ENCODE data around the gene DDX17.

The DDX17 gene

DNA sequence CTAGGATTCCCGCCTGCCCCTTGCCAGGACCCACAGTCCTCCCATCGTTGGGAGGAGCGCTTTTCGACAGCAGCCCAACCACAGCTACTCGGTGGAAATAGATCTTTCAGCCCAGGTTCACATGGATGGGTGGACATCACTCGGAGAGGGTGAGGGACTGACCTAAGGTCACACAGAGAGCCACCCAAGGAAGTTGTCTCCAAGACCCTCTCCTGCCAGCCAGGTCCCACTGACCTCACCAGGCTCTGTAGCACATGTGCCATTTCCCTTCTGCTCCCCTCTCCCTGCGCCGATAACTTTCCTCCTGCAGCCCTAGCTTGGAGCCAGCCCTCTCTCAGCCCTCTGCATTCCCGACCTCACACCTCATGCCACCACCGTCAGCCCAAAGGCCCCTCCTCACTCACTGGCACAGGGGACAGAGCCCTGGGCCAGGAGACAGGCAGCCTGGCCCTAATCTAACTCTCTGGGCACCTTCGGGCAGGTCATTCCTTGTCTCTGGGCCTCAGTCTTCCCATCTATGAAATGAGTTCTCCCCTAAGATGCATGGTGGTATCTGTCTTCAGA, 55.8 kb downstream of the DDX17 start:
- DNase-seq (ENCODE audit: extremely low read depth, low read depth), result no peak
- TF ChIP-seq, protein P1, sequence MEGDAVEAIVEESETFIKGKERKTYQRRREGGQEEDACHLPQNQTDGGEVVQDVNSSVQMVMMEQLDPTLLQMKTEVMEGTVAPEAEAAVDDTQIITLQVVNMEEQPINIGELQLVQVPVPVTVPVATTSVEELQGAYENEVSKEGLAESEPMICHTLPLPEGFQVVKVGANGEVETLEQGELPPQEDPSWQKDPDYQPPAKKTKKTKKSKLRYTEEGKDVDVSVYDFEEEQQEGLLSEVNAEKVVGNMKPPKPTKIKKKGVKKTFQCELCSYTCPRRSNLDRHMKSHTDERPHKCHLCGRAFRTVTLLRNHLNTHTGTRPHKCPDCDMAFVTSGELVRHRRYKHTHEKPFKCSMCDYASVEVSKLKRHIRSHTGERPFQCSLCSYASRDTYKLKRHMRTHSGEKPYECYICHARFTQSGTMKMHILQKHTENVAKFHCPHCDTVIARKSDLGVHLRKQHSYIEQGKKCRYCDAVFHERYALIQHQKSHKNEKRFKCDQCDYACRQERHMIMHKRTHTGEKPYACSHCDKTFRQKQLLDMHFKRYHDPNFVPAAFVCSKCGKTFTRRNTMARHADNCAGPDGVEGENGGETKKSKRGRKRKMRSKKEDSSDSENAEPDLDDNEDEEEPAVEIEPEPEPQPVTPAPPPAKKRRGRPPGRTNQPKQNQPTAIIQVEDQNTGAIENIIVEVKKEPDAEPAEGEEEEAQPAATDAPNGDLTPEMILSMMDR (IDR thresholded peaks at IDR 0.05; ENCODE audit: low read depth, low read length, missing control alignments), result no peak
- no peak overlapping the region for H3K4me3 ChIP-seq (replicated peaks; ENCODE audit: low read depth, low read length)

DNA sequence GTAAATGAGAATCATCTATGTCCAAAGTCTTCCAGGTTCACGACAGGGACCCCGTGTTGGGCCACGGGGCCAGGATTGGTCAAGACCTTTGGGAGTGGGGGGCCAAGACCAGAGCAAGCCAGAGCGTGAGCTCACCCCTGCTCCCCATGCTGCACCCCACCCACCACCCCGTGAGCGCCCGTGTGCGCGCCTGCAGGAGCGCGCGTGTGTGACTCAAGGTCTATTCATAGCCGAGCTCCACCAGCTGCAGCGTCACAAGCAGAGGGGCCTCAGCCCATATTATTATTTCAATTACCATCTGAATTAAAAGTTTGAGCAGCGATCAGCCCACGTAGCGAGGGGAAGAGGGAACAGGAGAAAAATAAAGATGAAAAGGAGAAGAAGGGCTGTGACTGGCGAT, 56.3 kb downstream of the DDX17 start:
- no peak for DNase-seq (ENCODE audit: extremely low read depth, low read depth)
- no peak overlapping the region for H3K4me3 ChIP-seq (replicated peaks; ENCODE audit: low read depth, low read length)
- TF ChIP-seq, protein P1 (IDR thresholded peaks at IDR 0.05; ENCODE audit: low read depth, low read length, missing control alignments), result no peak

DNA sequence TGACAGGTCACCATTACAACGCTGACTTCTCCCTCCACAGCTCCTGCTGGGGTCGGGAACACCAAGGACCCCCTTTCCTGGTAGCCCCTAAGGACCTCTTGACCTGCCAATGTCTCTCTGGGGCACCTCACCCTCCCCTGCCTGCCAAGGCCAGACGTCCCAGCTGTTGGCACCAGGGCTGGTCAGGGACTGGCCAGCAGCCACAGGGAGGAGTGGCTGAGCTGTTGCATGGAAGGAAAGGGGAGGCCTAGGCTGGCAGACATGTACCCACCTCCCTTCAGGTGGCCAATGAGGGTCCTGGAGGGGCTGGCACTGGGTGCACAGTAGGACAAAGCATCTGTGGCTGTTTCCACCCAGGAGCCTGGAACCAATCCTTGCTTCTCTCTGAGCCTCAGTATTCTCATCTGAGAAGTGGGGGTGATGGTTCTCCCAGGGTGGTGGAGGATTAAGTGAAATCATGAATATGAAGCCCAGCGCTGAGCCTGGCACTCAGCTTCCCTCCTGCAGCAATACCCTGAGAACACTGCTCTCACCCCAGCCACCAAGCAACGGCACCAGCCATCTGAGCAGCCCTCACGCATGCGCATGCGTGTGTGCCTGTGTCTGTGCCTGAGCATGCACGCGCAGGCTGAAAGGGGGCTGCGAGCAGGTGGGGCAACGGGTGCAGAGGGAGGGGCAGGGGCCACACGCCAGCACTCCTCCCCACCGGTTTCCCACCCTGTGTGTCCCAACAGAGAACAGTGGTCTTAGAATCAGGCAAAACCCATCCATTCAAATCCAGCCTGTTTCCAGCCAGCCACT, 57.0 kb downstream of the DDX17 start:
- no peak for DNase-seq (ENCODE audit: extremely low read depth, low read depth)
- TF ChIP-seq, protein P1 (IDR thresholded peaks at IDR 0.05; ENCODE audit: low read depth, low read length, missing control alignments), result no peak
- H3K4me3 ChIP-seq (replicated peaks; ENCODE audit: low read depth, low read length), result no peak overlapping the region

DNA sequence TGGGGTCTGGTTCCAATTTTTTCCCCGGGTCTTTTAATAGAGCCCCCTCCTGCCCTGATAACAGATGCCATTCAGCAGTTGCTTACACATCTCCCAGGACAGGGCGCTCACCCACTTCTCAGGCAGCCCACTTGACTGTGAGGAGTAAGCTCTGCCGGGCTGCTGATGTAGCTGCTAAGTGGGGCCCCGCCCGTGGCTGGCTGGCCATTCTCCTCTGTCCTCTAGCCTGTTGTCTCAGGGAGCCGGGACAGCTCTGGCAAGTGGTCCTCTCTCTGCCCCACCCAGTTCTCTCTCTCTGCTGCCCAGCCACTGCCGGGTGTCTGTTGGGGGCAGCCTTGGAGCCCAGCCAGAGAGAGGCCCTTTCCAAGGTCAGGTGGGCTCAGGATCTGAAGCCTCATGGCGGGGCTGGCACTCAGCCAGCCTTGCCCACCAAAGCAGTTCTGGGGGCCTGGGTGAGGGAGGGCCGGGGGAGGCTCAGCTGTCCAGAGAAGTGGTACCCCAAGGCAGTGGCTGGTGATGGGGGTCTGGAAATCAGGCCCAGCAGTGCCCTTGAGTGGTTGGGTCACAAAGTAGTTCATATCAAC, 60.0 kb downstream of the DDX17 start:
- no peak for DNase-seq (ENCODE audit: extremely low read depth, low read depth)
- no peak overlapping the region for H3K4me3 ChIP-seq (replicated peaks; ENCODE audit: low read depth, low read length)
- TF ChIP-seq, protein P1 (IDR thresholded peaks at IDR 0.05; ENCODE audit: low read depth, low read length, missing control alignments), result no peak

DNA sequence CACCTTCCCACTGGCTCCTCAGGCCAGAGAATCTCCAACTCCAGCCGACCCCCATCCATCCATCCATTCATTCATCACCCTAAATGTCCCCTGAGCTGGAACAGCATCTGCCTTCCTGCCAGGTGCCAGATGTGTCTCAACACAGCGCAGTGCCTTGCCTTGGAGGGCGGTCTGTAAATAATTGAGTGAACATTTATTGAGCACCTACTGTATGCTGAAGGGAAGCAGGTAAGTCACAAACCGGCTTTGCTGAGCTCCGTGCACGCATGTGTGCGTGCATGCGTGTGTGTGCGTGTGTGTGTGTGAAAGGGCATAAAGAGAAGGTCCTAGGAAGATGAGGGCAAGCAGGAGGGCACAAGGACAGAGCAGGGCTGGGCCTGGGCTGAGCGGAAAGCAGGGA, 61.3 kb downstream of the DDX17 start:
- DNase-seq (ENCODE audit: extremely low read depth, low read depth), result no peak
- H3K4me3 ChIP-seq (replicated peaks; ENCODE audit: low read depth, low read length), result no peak overlapping the region
- TF ChIP-seq, protein P1 (IDR thresholded peaks at IDR 0.05; ENCODE audit: low read depth, low read length, missing control alignments), result no peak

DNA sequence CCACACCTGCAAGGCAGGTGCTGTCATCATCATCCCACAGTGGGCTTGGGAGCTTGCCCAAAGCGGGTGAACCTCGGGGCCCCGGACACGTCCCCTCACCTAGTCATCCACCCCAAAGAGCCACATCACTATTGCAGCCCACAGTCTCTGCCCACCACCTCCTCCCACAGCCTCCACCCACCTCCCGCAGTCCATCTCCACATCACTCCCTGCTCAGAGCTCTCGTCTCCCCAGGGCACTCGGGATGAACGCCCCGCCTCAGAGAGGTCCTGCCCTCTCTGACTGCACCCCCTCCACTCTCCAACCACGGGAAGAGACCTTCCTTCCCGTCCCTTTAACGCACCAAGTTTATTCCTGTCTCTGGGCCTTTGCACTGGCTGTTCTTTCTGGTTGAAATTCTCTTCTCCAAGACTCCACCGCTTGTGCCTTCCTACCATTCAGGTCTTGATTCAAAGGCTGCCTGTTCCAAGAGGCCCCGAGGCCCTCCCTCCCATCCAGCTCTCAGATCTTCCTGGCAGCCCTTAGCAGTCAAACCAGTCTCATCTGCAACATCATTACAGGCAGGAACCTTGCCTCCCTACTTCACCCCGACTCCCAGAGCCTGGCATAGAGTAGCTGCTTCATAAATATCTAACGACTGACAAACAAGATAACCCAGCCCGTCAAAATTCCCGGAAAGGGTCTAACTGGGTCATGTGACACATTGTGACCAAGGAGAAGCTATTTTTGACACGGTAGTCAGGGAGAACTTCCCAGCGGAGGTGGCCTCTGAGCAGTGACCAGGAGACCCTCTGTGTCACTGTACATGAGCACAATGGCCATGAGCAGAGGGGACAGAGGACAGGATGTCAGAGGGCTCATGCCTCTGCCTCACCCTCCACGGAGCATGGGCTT, 62.2 kb downstream of the DDX17 start:
- no peak overlapping the region for H3K4me3 ChIP-seq (replicated peaks; ENCODE audit: low read depth, low read length)
- TF ChIP-seq, protein P1 (IDR thresholded peaks at IDR 0.05; ENCODE audit: low read depth, low read length, missing control alignments), result no peak
- DNase-seq (ENCODE audit: extremely low read depth, low read depth), result no peak
